Neural crest cell (in vitro differentiated cells): ENCODE measurements around the gene CSAD. TPM values are rescaled to one million over a fixed set of nuclear protein-coding genes. Genes with fewer than 3 reads are reported as not detected.
"Not testable (repeated sequence)": the region's sequence is repeated elsewhere in the genome, so short reads cannot be mapped to it uniquely, and the experiment has no call there.

Source experiments
- DNase-seq: peaks from one replicate; pipeline ENCODE4 v3.0.0; 2021; ENCODE audit warnings: low read depth, mixed read lengths, low spot score
- H3K27ac Mint-ChIP-seq: one replicate; pipeline ENCODE4 v1.8.0; 2021; ENCODE audit warnings: mild to moderate bottlenecking, mixed read lengths; ENCODE audit not compliant: unreplicated experiment
- H3K27me3 Mint-ChIP-seq: 2 replicates; pipeline ENCODE4 v1.8.0; 2021; ENCODE audit warnings: low read depth, mild to moderate bottlenecking, mixed read lengths
- H3K36me3 Mint-ChIP-seq: 2 replicates; pipeline ENCODE4 v1.8.0; 2021; ENCODE audit warnings: low read depth, mild to moderate bottlenecking, mixed read lengths
- H3K4me1 Mint-ChIP-seq: 2 replicates; pipeline ENCODE4 v1.8.0; 2021; ENCODE audit warnings: mixed read lengths
- H3K4me3 Mint-ChIP-seq: one replicate; pipeline ENCODE4 v1.8.0; 2021; ENCODE audit warnings: mild to moderate bottlenecking, mixed read lengths
- H3K9me3 Mint-ChIP-seq: 2 replicates; pipeline ENCODE4 v1.8.0; 2021; ENCODE audit warnings: mixed read lengths
- CTCF ChIP-seq: fragments of 200-600 bp; sonication (generic); conservative IDR thresholded peaks from 2 replicates; pipeline ENCODE4 v1.5.0; 2021; ENCODE audit warnings: antibody characterized with exemption, mild to moderate bottlenecking
- total RNA-seq: library from RNA; stranded (reverse); gene quantifications from 2 replicates; pipeline ENCODE4 v1.2.1, GENCODE V29; 2021

The CSAD gene
- total RNA-seq, 1 donor from 2014 or later, result 22.1 TPM

- no peaks in the 10 kb centered on the region for H3K36me3 Mint-ChIP-seq
- H3K4me3 Mint-ChIP-seq, result no peak overlapping the region
These were observed 23.6 kb upstream of the CSAD start for GRCh38 chr12:53204351-53204750.

GRCh38 chr12:53202316-53202715, 21.6 kb upstream of the CSAD start:
- not testable (repeated sequence) for DNase-seq, H3K4me3 Mint-ChIP-seq, H3K27ac Mint-ChIP-seq, H3K36me3 Mint-ChIP-seq, H3K9me3 Mint-ChIP-seq, H3K4me1 Mint-ChIP-seq
- H3K27me3 Mint-ChIP-seq, result peaks cover 33% of the 10 kb centered on the region

More at GRCh38 chr12:53204351-53204750, 23.6 kb upstream of the CSAD start:
- Mint-ChIP-seq H3K27me3 (peaks cover 18% of the 10 kb centered on the region), H3K9me3 (no peaks in the 10 kb centered on the region), H3K4me1 (peaks cover 17% of the 10 kb centered on the region), H3K27ac (no peak overlapping the region)
- TF ChIP-seq CTCF, result no peak
- DNase-seq, result no peak

GRCh38 chr12:53201639-53202038, 20.9 kb upstream of the CSAD start:
- Mint-ChIP-seq H3K27me3 (peaks cover 36% of the 10 kb centered on the region), H3K4me1 (peaks cover 10% of the 10 kb centered on the region), H3K36me3 (no peaks in the 10 kb centered on the region), H3K9me3 (no peaks in the 10 kb centered on the region), H3K27ac (no peak overlapping the region), H3K4me3 (no peak overlapping the region)
- DNase-seq, result no peak
- TF ChIP-seq CTCF, result no peak

- DNase-seq, result no peak
- H3K9me3 Mint-ChIP-seq, result no peaks in the 10 kb centered on the region
- TF ChIP-seq CTCF, result no peak
- H3K27me3 Mint-ChIP-seq, result peaks cover 40% of the 10 kb centered on the region
- no peaks in the 10 kb centered on the region for H3K36me3 Mint-ChIP-seq
- no peak overlapping the region for H3K27ac Mint-ChIP-seq
- no peak overlapping the region for H3K4me3 Mint-ChIP-seq
- peaks cover 10% of the 10 kb centered on the region for H3K4me1 Mint-ChIP-seq
These were observed 20.4 kb upstream of the CSAD start for GRCh38 chr12:53201177-53201541.

GRCh38 chr12:53200458-53201176, 19.9 kb upstream of the CSAD start:
- Mint-ChIP-seq H3K9me3 (no peaks in the 10 kb centered on the region), H3K36me3 (no peaks in the 10 kb centered on the region), H3K27me3 (peaks cover 45% of the 10 kb centered on the region), H3K27ac (no peak overlapping the region), H3K4me1 (peaks cover 10% of the 10 kb centered on the region), H3K4me3 (no peak overlapping the region)
- TF ChIP-seq CTCF, result no peak
- no peak for DNase-seq

- peaks cover 10% of the 10 kb centered on the region for H3K4me1 Mint-ChIP-seq
- no peak overlapping the region for H3K4me3 Mint-ChIP-seq
- no peaks in the 10 kb centered on the region for H3K36me3 Mint-ChIP-seq
- H3K27ac Mint-ChIP-seq, result no peak overlapping the region
- H3K27me3 Mint-ChIP-seq, result peaks cover 51% of the 10 kb centered on the region
- TF ChIP-seq CTCF, result no peak
- no peak for DNase-seq
- no peaks in the 10 kb centered on the region for H3K9me3 Mint-ChIP-seq
These were observed 19.4 kb upstream of the CSAD start for GRCh38 chr12:53200107-53200457.
